SIG-M5 treated with dmso at 0.1 percent for 504 hours (cell line): ENCODE data around the gene FRMPD4.

Experiments used
- DNase-seq: peaks from one replicate; lab custom pipeline; 2025; ENCODE audit not compliant: unreplicated experiment; lab: John Stamatoyannopoulos, UW

FRMPD4 gene

DNA sequence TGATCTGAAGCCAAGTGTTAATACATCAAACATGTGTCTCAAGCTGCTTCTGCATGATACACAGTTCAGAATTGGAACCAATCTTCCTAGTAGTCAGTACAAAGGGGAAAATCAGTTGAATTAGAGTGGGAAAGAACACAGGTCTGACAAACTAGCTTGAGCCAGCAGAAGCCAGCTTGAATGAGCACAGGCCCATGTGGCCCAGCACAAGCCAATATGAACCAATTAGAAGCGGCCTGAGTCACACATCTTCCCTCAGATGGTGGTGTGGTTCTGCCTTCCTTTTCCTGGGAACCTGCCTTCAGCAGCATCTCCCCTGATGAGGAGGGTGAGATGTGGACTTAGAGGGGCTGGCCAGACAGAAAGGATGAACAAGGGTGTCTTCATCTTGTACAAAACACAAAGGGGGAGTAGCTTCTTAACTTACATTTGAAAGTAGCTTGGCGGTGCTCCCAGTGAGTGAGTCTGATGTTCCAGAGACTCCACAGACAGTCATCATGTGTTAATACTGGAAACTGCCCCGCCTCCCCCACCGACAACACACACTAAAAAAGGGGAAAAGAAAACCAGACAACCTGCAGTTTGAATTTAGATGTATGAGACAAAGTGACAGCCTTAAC, 72.0 kb downstream of the FRMPD4 start:
- no peak for DNase-seq

DNA sequence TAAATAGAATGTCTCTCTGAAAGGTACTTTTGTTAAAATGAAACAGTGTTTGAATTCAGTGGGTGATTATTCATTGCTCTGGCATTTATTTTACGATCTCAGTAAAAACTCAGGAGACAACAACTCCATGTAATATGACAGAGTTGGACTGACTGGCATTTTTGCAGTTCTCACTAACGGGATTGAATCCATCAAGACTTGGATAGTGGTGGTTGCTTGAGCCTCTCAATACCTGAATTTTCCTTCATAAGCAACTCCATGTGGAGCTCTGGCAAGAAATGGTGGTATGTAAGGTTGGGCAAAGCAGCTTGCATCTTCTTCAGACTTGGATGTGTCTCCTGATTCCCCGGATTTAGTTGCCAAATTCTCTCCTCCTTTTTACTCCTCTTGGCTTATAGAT, 72.7 kb downstream of the FRMPD4 start:
- no peak for DNase-seq

- DNase-seq = no peak
These were observed 85.4 kb downstream of the FRMPD4 start for GRCh38 chrX:12223650-12224049.

DNA sequence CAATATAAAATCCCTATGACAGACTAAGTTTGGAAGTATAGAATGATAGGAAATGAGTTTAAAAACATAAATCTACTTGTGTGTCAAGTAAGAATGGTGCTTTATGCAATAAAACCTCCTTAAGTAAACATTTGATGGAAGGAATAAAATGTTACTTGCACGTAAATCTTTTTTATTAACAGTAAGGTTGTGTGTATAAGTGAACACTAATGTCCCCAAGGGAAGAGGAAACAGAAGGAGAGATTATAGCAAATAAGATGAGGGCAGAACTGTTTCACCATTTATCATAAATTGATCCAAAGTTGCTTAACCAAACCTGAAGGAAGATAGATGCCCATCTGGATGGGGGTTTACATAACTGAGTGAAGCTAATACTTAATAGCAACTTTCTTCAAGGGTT, 86.8 kb downstream of the FRMPD4 start:
- no peak for DNase-seq

DNA sequence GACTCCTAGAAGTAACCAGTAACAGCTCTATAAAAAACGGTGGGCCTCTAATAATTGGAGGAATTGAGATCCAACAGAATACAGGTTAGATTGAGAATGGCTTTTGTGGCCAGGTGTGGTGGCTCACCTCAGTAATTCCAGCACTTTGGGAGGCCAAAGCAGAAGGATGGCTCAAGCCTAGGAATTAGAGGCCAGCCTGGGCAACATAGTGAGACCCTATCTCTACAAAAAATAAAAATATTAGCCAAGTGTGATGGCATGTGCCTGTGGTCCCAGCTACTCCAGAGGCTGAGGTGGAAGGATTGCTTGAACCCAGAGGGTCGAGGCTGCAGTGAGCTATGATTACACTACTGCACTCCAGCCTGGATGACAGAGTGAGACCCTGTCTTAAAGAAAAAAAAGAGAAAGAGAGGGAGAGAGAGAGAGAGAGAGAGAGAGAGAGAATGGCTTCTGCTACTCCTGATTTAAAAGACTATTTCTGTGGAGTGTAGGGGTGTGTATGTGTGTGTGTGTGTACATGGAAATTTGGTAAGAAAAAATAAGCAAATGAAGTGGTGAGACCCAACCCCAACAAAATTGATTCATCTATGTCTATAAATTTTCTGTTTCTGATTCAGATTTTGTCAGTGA, 89.3 kb downstream of the FRMPD4 start:
- DNase-seq = no peak

- no peak for DNase-seq
These were observed 90.6 kb downstream of the FRMPD4 start for GRCh38 chrX:12228862-12229261.

- no peak for DNase-seq
These were observed 91.7 kb downstream of the FRMPD4 start for GRCh38 chrX:12229986-12230385.

DNA sequence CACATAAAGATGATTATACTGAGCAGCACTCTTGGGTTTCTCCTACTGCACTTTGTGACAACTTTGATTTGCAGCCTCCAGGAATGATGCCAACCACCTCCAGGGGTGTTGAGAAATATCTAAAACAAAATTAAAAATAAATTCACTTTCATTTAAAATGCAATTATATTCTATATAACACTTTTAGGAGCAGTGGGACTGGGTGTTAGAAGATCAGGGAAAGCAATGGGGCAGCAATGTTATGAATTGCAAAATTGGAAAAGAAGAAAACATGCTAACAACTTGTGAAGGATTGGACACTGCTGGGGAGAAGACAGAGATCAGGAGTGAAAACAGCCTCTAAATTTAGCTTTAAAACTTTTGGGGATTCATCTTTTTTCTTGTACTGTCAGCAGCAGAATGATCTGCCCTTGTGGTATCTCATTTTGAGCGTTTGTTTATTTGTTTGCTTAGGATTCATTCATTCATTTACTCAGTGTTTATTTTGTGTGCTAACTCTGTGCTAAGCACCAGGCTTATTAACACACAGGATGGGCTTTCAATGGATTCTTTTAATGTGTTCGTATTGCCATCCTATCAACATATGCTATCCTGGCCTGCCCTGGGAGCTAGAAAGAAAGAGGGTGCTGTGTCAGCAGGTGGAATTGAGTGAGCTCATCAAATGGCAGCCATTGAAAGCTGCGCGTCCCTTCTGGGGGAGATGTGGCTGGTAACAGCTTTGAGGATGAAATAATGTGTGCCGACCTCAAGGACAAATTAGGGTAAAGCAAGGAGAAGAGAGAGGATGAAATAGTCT, 96.5 kb downstream of the FRMPD4 start:
- no peak for DNase-seq

GRCh38 chrX:12236156-12236555, 97.9 kb downstream of the FRMPD4 start:
- no peak for DNase-seq

- DNase-seq = no peak
These were observed 98.9 kb downstream of the FRMPD4 start for GRCh38 chrX:12237131-12237530.

- no peak for DNase-seq
These were observed 99.5 kb downstream of the FRMPD4 start for GRCh38 chrX:12237771-12238170.

- no peak for DNase-seq
These were observed 101.2 kb downstream of the FRMPD4 start for GRCh38 chrX:12239356-12240082.

DNA sequence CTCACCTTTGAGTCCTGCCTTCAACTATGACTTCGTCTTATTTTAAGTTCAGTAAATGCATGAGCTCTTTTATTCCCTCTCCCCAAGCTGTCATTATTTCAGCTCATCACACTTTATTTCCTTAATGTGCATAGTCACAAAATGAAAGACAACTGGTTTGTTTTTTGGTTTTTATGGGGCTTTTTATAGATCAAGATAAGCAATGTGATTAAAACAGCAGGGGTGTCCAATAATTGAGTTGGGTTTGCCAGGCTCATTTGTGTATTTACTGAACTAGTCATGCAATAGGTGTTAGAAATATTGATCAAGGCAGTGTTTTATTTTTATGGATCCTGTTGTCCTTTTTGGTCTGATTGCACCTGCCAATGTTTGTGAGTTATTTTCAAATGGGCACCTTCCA, 102.2 kb downstream of the FRMPD4 start:
- no peak for DNase-seq

GRCh38 chrX:12241026-12241425, 102.8 kb downstream of the FRMPD4 start:
- DNase-seq = no peak

DNA sequence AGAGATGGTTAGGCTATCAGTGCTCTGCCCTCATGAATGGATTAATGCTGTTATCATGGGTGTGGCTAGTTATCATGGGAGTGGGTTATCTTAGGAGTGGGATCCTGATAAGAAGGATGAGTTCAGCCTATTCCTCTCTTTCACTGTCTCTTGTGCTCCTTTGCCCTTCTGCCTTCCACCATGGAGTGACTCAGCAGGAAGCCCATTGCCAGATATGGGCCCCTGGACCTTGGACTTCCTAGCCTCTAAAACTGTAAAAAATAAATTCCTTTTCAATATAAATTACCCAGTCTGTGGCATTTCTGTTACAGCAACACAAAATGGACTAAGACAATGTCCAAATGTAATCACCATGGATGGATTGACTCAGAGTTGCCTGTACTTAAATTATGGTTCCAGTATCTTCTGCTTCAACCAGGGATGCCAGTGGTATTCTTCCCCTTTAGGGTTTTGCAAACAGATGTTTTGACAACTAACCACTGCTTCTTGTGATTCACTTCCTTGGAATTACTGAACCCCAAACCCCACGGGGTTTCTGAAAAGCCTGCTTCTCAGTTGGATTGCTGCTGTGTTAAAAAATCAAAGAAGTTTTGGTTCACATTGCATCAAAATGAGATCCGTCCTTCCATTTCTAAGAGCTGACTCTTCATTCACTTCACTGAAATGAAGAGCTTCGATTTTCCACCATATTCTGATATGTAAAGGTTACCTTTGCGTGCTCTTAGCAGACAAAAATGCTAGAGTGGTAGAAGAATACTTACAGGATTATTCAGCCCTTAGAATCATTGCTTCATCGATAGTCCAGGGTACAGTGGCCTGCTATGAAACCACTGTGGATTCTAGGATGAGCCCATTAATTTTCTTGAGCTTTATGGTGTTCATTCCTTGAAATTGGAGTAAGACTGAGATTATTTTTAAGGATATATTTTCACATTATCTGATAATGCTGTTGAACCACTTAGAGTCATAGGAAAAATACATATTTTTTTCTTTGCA, 107.7 kb downstream of the FRMPD4 start:
- no peak for DNase-seq

DNA sequence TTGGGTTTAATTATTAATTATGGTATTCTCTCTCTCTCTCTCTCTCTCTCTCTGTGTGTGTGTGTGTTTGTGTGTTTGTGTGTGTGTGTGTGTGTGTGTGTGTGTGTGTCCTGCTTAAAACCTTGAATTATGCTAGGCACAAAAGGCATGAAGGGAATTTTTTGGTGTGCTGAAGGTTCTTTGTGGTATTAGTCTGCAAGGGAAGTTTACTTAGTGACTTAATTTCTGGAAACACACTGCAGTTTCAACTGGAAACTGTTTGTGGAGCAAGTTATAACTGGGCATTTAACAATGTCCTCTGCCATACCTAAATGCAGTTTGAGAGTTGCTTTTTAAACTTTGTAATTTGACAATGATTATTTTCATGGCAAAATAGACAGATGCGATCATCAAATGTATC, 111.7 kb downstream of the FRMPD4 start:
- DNase-seq = no peak

DNA sequence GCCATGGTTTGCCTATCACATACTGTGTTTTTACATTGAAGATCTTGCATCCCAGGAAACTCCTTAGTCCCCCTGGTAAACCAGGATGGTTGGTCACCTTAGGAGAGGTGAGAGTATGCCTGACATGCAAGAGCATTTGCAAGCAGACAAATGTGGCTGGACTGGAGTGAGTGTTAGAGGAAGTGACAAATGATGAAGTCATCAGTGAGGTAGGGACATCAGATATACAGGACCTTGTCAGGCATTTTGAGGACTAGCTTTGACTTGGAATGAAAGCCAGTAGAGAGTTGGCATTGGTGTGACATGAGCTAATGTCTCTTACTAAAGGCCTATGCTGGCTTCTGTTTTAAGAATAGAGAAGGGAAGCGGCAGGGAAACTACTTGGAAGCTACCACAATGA, 124.9 kb downstream of the FRMPD4 start:
- no peak for DNase-seq

DNA sequence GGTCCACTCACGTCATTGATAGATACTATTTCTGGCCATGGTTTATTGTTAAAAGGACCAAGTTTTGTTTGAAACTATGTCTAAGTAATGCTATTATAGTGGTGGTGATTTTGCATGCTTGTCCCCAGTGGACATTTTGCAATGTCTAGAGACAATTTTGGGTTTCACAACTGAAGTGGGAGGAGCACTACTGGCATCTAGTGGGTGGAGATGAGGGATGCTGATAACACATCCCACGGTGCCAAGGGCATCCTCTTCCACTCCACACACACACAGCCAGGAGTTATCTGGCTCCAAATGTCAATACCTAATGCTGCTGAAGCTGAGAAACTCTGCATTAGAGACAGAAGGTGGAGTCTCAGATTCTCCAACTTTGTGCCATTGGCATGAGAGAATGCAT, 131.2 kb downstream of the FRMPD4 start:
- no peak for DNase-seq

- no peak for DNase-seq
These were observed 139.9 kb downstream of the FRMPD4 start for GRCh38 chrX:12278151-12278550.

DNA sequence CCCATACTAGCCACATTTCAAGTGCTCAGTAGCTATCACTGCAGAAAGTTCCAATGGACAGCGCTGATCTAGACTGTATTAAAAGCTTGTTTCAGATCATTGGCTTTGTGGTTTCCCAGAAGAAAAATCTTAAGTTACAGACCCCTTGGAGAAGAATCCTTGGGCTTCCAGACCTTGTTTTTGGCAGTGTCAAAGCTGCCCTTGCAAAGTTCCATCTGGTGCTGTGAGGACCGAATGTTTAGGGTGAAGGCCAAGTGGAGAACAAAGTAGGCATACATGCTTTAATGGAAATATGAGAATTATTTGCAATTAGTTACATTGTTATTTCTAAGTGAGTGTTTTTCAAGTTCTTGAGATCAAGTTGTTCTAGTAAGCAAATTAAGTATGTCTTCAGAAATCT, 144.7 kb downstream of the FRMPD4 start:
- no peak for DNase-seq
